ENCODE measurements around the gene MAD2L2.
A peak's percentile ranks its signal among the peaks of the same experiment; 100 is the strongest.

MAD2L2 gene

DNA sequence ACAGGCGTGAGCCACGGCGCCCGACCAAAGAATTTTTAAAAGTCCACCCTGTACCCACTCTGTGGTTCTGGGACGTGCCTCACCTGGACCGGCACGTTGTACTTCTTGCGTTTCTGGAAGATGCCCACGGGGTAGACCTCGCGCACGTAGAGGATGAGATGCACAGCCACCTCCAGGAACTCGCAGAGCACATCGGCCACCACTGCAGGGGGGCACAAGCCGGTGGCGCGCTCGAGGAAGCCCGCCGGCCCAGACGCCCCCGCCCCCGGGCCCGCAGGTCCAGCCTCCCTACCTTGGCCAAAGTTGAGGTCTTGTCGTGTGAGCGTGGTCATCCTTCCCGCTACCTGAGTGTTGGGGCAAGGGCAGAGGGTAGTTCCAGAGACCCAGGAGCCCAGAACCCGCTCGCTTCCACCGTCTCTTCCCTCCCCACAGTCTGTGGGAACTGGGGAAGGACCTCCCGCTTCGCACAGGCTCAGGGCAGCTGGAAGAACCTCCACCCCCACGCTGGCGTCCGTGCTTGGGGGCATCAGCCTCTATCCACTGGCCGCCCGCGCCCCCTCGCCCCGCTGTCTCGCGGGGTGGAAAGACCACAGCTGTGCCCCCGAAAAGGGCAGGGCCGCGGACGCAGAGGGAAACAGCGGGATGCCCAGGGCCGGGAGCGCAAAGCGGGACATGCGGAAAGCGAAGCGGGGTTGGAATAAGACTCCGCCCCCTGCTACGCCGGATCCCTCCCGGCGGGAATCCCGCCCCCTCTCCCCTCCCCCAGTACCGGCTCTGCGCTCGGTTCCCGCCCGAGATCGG, 478 bp downstream of the MAD2L2 start:
- peak; percentile 18 for DNase-seq

DNA sequence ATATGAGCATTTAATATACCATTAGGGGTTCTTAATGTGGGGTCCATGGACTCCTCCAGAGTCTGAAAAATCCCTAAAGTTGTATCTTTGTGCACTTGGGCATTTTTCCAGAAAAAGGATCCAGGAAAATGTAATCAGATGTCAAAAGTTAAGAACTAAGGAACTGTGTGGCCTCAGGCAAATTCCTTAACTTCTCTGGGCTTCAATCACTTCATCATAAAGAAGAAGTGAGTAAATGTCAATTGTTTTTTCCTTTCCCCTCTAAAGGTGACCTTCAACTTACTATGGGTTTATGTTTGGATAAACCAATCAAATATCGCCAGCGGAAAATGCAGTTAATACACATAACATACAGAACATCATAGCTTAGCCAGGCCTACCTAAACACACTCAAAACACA, 2.5 kb downstream of the MAD2L2 start:
- DNase-seq, result no peak

DNA sequence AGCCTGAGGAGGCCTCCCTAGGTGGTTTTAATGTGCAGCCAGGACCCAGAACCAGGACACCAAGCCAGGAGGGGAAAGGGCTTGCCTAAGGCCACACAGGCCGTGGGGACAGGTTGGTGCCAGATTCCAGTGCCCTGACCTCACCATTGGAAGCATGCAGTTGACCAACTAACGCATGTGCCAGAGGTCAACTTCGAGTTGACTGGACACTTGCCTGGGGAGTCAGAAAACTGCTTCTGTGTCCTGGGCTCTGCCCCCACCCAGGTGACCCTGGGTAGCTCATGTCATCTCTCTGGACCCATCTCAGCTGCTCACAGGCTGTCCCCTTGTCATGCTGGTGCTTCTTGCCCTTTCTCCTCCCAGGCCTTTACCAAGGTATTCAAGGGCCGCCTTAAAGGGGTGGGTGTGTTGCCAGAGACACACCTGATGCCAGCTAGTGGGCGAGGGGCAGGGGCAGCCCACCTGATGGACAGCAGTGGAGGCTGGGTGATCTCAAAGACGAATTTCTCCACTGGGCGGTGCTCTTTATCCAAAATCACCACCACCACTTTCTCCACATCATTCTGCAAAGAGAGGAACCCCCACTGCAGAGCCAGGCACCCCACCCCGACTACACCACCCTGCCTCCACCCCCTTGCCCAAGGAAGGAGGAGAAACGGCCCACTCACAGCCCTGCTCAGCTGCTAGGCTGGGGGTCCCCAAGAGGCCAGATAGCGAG, 4.4 kb downstream of the MAD2L2 start:
- no peak for DNase-seq

- no peak for DNase-seq
Observed at GRCh38 chr1:11675325-11675724, 5.6 kb downstream of the MAD2L2 start.

- DNase-seq, result no peak
Observed at GRCh38 chr1:11674488-11674887, 6.5 kb downstream of the MAD2L2 start.

DNA sequence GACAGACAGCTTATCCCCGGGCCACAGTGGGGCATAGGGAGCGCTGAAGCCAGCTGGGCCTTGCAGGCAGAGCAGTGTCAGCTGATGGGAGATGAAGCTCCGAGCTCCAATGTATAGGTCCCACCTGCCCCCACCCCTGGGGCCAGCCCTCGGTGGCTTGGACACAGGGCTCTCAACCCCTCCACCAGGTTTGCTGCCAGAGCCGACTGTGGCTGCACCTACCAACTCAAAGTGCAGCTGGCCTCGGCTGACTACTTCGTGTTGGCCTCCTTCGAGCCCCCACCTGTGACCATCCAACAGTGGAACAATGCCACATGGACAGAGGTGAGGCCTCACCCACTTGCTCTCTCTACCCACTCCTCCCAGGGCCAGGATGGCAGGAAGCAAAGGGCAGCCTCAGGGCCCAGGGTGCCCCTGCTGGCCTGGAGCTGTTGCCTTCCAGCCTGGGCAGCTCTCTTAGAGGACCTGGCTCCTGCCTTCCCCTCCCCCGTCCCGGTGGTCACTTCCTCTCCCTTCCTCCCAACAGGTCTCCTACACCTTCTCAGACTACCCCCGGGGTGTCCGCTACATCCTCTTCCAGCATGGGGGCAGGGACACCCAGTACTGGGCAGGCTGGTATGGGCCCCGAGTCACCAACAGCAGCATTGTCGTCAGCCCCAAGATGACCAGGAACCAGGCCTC, 7.7 kb downstream of the MAD2L2 start:
- DNase-seq, result no peak

DNA sequence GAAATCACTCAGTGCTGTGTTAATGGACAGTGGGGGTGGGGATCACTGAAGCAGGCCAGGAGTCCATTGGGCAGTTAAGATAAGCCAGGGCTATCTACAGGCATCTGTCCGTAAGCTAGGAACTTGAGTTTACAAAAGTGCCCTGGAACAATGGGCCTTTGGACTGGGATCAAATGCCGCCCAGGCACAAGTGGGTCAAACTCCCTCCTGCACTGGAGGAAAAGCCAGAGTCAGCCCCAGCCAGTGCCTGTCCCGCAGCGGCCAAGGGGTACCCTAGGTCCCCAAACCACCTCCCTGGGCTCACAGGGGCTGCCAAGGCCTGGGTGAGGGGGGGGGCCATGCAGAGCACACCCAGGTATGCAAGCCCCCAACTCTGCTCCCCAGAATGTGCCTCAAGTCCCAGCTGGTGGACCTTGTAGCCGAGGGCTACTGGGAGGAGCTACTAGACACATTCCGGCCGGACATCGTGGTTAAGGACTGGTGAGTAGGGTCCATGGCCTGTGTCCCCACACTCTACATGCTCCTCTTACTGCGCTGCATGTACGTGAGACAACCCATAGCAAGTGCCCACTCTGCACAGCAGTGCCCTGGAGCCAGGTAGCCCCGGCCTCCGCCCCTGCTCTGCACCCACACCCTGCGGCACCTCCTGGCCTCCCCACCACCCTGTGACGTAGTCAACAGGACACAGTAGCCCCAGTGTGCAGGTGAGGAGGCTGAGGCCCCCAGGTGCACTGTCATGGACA, 9.2 kb downstream of the MAD2L2 start:
- DNase-seq, result no peak

GRCh38 chr1:11671205-11671543, 9.8 kb downstream of the MAD2L2 start:
- no peak for DNase-seq

GRCh38 chr1:11670747-11671146, 10.2 kb downstream of the MAD2L2 start:
- DNase-seq, result no peak

GRCh38 chr1:11668516-11668915, 12.4 kb downstream of the MAD2L2 start:
- DNase-seq, result no peak

DNA sequence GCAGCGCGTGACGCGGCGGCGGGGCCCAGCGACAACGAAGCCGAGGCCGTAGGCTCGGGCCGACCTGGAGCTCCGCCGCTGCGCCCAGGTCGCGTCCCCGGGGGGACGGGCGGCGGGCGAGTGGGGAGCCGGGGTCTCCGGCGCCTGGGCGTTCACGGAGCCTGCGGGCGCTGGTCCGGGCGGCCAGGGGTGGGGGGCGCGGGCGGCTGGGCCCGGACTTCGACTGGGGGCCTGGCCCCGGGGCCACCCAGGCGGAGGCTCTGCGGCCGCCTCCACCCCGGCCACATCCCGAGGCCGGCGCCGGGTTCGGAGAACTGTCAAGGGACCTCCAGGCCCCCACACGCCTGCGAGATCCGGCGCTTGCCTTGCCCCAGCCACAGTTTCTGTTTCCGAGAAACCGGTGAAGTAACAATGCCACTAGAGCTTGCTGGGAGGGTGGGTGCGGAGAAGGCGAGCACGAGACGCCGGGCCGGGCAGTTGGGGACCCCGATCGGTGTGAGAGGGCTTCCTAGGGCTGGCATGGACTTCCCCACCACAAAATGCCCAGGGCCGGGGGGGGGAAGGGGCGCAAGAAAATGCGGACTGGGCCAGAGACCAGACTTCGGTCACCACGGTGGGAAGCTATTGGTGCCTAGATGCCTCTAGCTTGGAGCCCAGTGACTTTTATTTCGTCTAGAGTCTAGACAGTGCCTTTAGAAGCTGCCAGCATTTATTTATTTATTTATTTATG, 16.4 kb downstream of the MAD2L2 start:
- no peak for DNase-seq

DNA sequence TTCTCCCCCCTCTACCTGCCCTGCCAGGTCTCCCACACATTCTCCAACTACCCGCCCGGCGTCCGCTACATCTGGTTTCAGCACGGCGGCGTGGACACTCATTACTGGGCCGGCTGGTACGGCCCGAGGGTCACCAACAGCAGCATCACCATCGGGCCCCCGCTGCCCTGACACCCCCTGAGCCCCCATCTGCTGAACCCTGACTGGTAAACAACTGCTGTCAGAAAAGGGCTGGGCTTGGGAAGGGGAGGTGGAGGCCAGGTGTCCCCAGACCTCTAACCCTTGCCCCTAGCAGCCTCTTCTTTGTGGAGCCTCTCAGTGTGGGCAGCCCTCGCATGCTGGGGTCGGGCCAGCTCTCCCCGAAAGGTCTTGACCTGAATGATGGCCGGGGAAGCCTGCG, 19.8 kb downstream of the MAD2L2 start:
- no peak for DNase-seq

GRCh38 chr1:11659748-11660147, 21.2 kb downstream of the MAD2L2 start:
- no peak for DNase-seq

GRCh38 chr1:11658542-11658941, 22.4 kb downstream of the MAD2L2 start:
- DNase-seq, result no peak

- DNase-seq, result no peak
Observed at GRCh38 chr1:11657654-11658053, 23.3 kb downstream of the MAD2L2 start.

DNA sequence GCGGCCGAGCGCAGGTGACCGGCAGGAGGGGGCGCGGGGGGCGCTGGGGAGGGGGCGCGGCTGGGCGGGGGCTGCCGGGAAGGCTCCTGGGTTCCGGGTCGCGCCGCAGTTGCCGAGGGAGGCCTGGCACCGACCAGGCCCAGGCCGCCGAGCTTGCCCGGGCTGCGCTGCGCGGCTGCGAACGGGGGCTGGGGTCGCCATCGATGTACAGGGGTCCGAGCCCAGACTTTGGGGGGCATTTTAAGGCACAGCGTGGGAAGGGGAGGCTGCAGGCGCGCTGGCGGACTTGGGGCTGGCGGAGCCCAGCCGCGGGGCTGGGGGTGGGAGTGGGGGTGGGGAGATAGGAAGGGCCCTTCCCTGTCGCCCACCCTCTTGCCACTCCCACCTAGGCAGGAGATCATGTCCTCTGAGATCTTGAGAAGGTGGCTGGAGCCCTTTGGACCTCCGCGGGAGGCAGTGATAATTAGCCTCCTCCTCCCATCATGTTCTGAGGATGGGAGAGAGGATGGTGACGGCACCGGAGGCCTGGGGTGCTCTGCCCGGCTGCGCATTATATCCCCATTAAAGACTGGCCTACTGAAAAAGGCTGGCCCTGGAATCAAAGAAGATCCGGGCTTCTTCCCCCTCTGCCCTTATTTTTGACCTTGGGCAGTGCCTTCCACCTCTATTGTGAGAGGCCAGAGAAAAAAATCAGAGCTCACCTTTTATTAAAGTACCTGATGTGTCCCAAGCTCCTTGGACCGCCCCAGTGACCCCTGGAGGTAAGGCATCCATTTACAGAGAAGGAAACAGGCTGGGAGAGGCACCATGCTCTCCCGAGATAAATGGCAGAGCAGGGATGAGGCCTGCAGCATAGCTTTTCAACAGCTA, 25.8 kb downstream of the MAD2L2 start:
- DNase-seq, result no peak

- peak; percentile 7 for DNase-seq
Observed at GRCh38 chr1:11654137-11654938, 26.6 kb downstream of the MAD2L2 start, which contains the start of the genes FBXO2 and FBXO44. TSS of gene FBXO2 (minus strand) at chr1:11654429. CDS start at chr1:11654340, 89 bp downstream. TSS of gene FBXO44 (plus strand) at chr1:11654877. CDS start at chr1:11655836, 959 bp downstream.

DNA sequence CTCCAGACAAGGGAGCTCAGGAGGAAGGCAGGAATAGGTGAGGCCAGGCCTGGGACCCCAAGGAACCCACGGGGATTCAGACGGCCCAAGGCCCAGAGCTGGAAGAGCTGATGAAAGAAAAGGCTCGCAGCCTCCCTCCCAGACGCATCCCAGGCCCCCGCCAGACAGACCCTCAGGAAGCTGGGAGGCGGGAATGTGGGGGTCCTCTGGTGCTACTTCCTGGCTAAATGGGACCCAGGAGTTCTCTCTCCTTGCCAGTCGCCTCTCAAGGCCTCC, 27.1 kb downstream of the MAD2L2 start:
- DNase-seq, result no peak

GRCh38 chr1:11653101-11653860, 27.7 kb downstream of the MAD2L2 start:
- no peak for DNase-seq

DNA sequence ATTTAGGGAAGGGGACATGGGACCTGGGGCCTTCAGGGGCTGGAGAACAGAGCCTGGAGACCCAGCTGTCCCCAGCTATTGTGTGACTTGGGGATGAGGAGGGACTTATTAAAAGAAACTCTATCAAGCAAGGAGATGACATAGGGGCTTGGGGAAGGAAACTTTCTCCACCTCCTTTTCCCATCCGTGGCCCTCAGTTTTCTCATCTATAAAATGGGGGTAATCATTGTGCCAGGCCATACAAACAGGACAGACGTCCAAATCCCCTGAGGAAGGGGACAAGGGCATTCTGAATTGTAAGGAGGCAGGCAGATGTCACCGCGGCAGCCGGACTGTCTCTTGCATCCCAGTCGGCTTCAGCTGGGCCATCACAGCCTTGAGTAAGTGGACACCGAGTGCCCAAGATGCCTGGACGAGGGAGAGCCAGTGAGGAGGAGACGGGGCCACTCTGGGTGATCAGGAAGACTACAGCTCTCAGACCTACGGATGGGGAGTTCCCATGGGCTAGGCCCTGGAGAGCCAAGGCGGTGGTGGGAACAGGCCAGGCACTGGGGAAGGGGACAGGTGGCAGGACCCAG, 28.7 kb downstream of the MAD2L2 start:
- DNase-seq, result no peak
